ENCODE measurements around the gene B3GALT6. TPM values are rescaled to one million over a fixed set of nuclear protein-coding genes. Genes with fewer than 3 reads are reported as not detected.

Gene B3GALT6
- polyA plus RNA-seq, 3 donors: 1.9 to 8.8 (median 7.2) TPM

GRCh38 chr1:1238702-1239178, 6.7 kb downstream of the B3GALT6 start:
- Histone ChIP-seq H3K36me3 (replicated peaks in 1 of 2; ENCODE audit: control insufficient read depth in 1 of 2, insufficient read depth in 2 of 2, low read length in 2 of 2) (peaks cover 0 to 3% of the 10 kb centered on the region in 2 donors), H3K9ac (ENCODE audit: insufficient read depth, low read length, poor library complexity, severe bottlenecking) (no peak overlapping the region), H3K4me3 (replicated peaks in 1 of 3; ENCODE audit: low read depth in 2 of 3, low read length in 3 of 3) (no peak overlapping the region), H3K4me2 (replicated peaks; ENCODE audit: extremely low read depth, low read length, poor library complexity, severe bottlenecking) (no peak overlapping the region), H2AFZ (ENCODE audit: insufficient read depth, low read depth, low read length, poor library complexity, severe bottlenecking) (no peak overlapping the region), H3K27ac (ENCODE audit: low read depth in 1 of 2, low read length in 2 of 2) (no peak overlapping the region), H3K9me3 (replicated peaks in 1 of 2; ENCODE audit: control insufficient read depth in 1 of 2, insufficient read depth in 1 of 2, low read length in 2 of 2) (no peaks in the 10 kb centered on the region), H3K79me2 (ENCODE audit: insufficient read depth, low read length) (peaks cover 7% of the 10 kb centered on the region), H4K20me1 (ENCODE audit: insufficient read depth, low read length) (peaks cover 3% of the 10 kb centered on the region), H3K27me3 (ENCODE audit: control insufficient read depth in 2 of 2, insufficient read depth in 2 of 2, low read length in 2 of 2) (peaks cover 0 to 6% of the 10 kb centered on the region in 2 donors), H3K4me1 (ENCODE audit: control insufficient read depth in 1 of 2, insufficient read depth in 2 of 2, low read length in 2 of 2) (no peaks in the 10 kb centered on the region)
- Mint-ChIP-seq H3K9me3 (peaks cover 0 to 2% (median 0%) of the 10 kb centered on the region in 7 donors), H3K36me3 (peaks cover 9 to 10% of the 10 kb centered on the region in 2 donors), H3K4me1 (peaks cover 8% of the 10 kb centered on the region), H3K4me3 (no peak overlapping the region), H3K27ac (no peak overlapping the region), H3K27me3 (ENCODE audit: low read depth in 3 of 3) (peaks cover 0 to 38% (median 1%) of the 10 kb centered on the region in 3 donors)
- intact Hi-C loops (cut with micrococcal nuclease): loop anchor here in 1 of 2 donors (10.0 kb wide), 1 partner anchor 204 kb away; no protein-coding TSS in a partner anchor
- 75% methylated on average over 19 of the region's 19 CpGs for WGBS (ENCODE audit: insufficient coverage)
- no peak for TF ChIP-seq CTCF (IDR thresholded peaks at IDR 0.05)
- no peak for DNase-seq

- H4K20me1 ChIP-seq (ENCODE audit: insufficient read depth, low read length): no peaks in the 10 kb centered on the region
- peaks cover 3% of the 10 kb centered on the region for H3K79me2 ChIP-seq (ENCODE audit: insufficient read depth, low read length)
- Mint-ChIP-seq H3K27me3 (ENCODE audit: low read depth in 3 of 3) (peaks cover 0 to 38% (median 1%) of the 10 kb centered on the region in 3 donors), H3K9me3 (peaks cover 0 to 2% (median 0%) of the 10 kb centered on the region in 7 donors), H3K4me1 (peaks cover 4% of the 10 kb centered on the region), H3K27ac (no peak overlapping the region), H3K4me3 (no peak overlapping the region), H3K36me3 (peaks cover 5% of the 10 kb centered on the region in 2 donors)
- peaks cover 0 to 6% of the 10 kb centered on the region in 2 donors for H3K27me3 ChIP-seq (ENCODE audit: control insufficient read depth in 2 of 2, insufficient read depth in 2 of 2, low read length in 2 of 2)
- no peak overlapping the region for H3K4me3 ChIP-seq (replicated peaks in 1 of 3; ENCODE audit: low read depth in 2 of 3, low read length in 3 of 3)
- H3K9me3 ChIP-seq (replicated peaks in 1 of 2; ENCODE audit: control insufficient read depth in 1 of 2, insufficient read depth in 1 of 2, low read length in 2 of 2): no peaks in the 10 kb centered on the region
- TF ChIP-seq CTCF (IDR thresholded peaks at IDR 0.05): no peak
- no peaks in the 10 kb centered on the region for H3K36me3 ChIP-seq (replicated peaks in 1 of 2; ENCODE audit: control insufficient read depth in 1 of 2, insufficient read depth in 2 of 2, low read length in 2 of 2)
- H3K4me1 ChIP-seq (ENCODE audit: control insufficient read depth in 1 of 2, insufficient read depth in 2 of 2, low read length in 2 of 2): no peaks in the 10 kb centered on the region
- no peak overlapping the region for H3K4me2 ChIP-seq (replicated peaks; ENCODE audit: extremely low read depth, low read length, poor library complexity, severe bottlenecking)
- no peak overlapping the region for H3K27ac ChIP-seq (ENCODE audit: low read depth in 1 of 2, low read length in 2 of 2)
- H3K9ac ChIP-seq (ENCODE audit: insufficient read depth, low read length, poor library complexity, severe bottlenecking): no peak overlapping the region
- WGBS (ENCODE audit: insufficient coverage): 75% methylated on average over 15 of the region's 15 CpGs
- DNase-seq: no peak
- intact Hi-C loops (cut with micrococcal nuclease): loop anchor here in 1 of 2 donors (10.0 kb wide), 1 partner anchor 204 kb away; no protein-coding TSS in a partner anchor
- H2AFZ ChIP-seq (ENCODE audit: insufficient read depth, low read depth, low read length, poor library complexity, severe bottlenecking): no peak overlapping the region
Measured at GRCh38 chr1:1239227-1239613, 7.2 kb downstream of the B3GALT6 start.

Measured in CD14-positive monocyte (primary cell).